WERI-Rb-1 (cell line): ENCODE measurements around the gene ITPR2.

Experiments used
- DNase-seq: peaks from one replicate; pipeline ENCODE4 v3.0.0-alpha.2; 2020
- H3K27ac ChIP-seq: fragments of 250-450 bp; sonication (Bioruptor Pico); 2 replicates; pipeline ENCODE4 v1.5.1; 2020; ENCODE audit warnings: mild to moderate bottlenecking, moderate library complexity
- H3K27me3 ChIP-seq: fragments of 250-450 bp; sonication (Bioruptor Pico); 2 replicates; pipeline ENCODE4 v1.5.1; 2021; ENCODE audit warnings: mild to moderate bottlenecking, low read depth, moderate library complexity; ENCODE audit not compliant: insufficient read depth, severe bottlenecking
- H3K36me3 ChIP-seq: fragments of 250-450 bp; sonication (Bioruptor Pico); 2 replicates; pipeline ENCODE4 v1.5.1; 2020; ENCODE audit warnings: mild to moderate bottlenecking, moderate library complexity
- H3K4me3 ChIP-seq: 2 replicates; pipeline ENCODE4 v1.5.1; 2011; ENCODE audit warnings: low read depth, mild to moderate bottlenecking, control low read depth, low read length
- H3K9me3 ChIP-seq: fragments of 250-450 bp; sonication (Bioruptor Pico); 2 replicates; pipeline ENCODE4 v1.5.1; 2021; ENCODE audit warnings: mild to moderate bottlenecking, moderate library complexity; ENCODE audit not compliant: severe bottlenecking
- TF ChIP-seq, protein P1 (sequence below): IDR thresholded peaks from 2 replicates; pipeline ENCODE4 v1.5.1; 2011; ENCODE audit warnings: low read depth, mild to moderate bottlenecking, control low read depth, inconsistent platforms, low read length

Gene ITPR2

GRCh38 chr12:26614011-26614616 is 218.9 kb downstream of the ITPR2 start:
- no peak overlapping the region for H3K27ac ChIP-seq
- TF ChIP-seq, protein P1, sequence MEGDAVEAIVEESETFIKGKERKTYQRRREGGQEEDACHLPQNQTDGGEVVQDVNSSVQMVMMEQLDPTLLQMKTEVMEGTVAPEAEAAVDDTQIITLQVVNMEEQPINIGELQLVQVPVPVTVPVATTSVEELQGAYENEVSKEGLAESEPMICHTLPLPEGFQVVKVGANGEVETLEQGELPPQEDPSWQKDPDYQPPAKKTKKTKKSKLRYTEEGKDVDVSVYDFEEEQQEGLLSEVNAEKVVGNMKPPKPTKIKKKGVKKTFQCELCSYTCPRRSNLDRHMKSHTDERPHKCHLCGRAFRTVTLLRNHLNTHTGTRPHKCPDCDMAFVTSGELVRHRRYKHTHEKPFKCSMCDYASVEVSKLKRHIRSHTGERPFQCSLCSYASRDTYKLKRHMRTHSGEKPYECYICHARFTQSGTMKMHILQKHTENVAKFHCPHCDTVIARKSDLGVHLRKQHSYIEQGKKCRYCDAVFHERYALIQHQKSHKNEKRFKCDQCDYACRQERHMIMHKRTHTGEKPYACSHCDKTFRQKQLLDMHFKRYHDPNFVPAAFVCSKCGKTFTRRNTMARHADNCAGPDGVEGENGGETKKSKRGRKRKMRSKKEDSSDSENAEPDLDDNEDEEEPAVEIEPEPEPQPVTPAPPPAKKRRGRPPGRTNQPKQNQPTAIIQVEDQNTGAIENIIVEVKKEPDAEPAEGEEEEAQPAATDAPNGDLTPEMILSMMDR, result peak; percentile 78
- H3K27me3 ChIP-seq, result no peaks in the 10 kb centered on the region
- H3K4me3 ChIP-seq, result no peak overlapping the region
- DNase-seq, result peak; percentile 31
- H3K36me3 ChIP-seq, result no peaks in the 10 kb centered on the region
- no peaks in the 10 kb centered on the region for H3K9me3 ChIP-seq

DNA sequence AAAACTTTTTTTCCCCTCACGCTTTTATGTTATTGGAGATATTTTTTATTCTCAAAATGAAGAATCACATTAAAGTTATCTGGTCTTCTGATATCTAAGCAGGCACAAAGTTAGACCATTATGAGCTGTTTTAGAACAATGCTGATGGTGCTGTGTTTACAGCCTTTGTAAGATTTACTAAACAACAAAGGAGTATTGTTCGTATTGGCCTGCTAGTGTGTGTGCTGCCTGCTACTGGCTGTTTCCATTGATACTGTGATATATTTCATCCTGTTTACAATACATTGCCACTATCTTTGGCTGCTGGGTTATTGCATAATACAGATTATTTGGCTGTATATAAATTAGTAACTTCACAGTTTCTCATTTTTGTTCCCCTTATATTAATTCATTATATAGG is 220.8 kb downstream of the ITPR2 start:
- TF ChIP-seq, protein P1, result no peak
- Histone ChIP-seq H3K27me3 (no peaks in the 10 kb centered on the region), H3K9me3 (no peaks in the 10 kb centered on the region), H3K27ac (no peak overlapping the region), H3K36me3 (no peaks in the 10 kb centered on the region), H3K4me3 (no peak overlapping the region)
- no peak for DNase-seq

GRCh38 chr12:26611598-26611997 is 221.4 kb downstream of the ITPR2 start:
- TF ChIP-seq, protein P1, result no peak
- Histone ChIP-seq H3K4me3 (no peak overlapping the region), H3K9me3 (no peaks in the 10 kb centered on the region), H3K27me3 (no peaks in the 10 kb centered on the region), H3K27ac (no peak overlapping the region), H3K36me3 (no peaks in the 10 kb centered on the region)
- no peak for DNase-seq

- Histone ChIP-seq H3K4me3 (no peak overlapping the region), H3K27ac (no peak overlapping the region), H3K9me3 (no peaks in the 10 kb centered on the region), H3K36me3 (no peaks in the 10 kb centered on the region), H3K27me3 (no peaks in the 10 kb centered on the region)
- TF ChIP-seq, protein P1, result no peak
- no peak for DNase-seq
These were observed 222.2 kb downstream of the ITPR2 start for GRCh38 chr12:26610774-26611173.

DNA sequence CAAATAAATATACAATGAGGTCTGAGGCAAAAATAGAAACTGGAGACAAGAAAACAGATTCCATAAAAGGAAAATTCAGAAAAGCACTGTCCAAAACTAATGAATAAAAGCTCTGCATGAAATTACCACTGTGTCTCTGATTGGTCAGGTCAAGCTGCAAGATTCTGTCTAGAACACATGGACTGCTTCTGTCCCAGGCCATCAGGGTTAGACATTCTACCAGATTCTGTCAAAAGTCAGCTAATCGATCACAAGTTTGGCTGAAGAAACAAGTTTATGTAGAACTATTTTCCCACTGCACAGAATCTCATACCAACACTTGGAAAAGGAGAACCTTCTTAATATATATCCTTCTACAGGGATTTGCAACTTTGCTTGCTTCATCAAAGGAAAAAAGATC is 223.0 kb downstream of the ITPR2 start:
- H3K36me3 ChIP-seq, result no peaks in the 10 kb centered on the region
- no peak overlapping the region for H3K4me3 ChIP-seq
- DNase-seq, result no peak
- H3K27ac ChIP-seq, result no peak overlapping the region
- no peaks in the 10 kb centered on the region for H3K9me3 ChIP-seq
- H3K27me3 ChIP-seq, result no peaks in the 10 kb centered on the region
- TF ChIP-seq, protein P1, result no peak

DNA sequence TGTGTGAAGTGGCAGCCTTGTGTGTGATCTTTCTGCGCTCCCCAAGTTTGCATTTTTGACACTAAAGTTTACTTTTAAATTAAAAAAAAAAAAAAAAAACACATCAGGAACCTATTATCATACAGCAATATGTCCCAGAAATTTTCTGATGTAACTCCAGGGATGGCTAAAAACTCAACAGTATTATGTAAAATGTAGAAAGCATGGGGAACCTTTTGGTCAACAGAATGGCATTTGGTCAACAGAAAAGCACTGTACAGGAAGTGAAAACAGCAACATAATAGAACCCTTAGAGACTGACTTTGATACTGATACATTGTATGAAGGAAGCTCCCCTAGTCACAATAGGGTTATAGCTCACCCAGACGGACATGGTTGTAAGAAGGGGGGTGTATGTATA is 224.3 kb downstream of the ITPR2 start:
- no peak overlapping the region for H3K27ac ChIP-seq
- TF ChIP-seq, protein P1, result no peak
- H3K36me3 ChIP-seq, result no peaks in the 10 kb centered on the region

More for the DNA sequence above, 224.3 kb downstream of the ITPR2 start:
- DNase-seq, result no peak
- Histone ChIP-seq H3K4me3 (no peak overlapping the region), H3K27me3 (no peaks in the 10 kb centered on the region), H3K9me3 (no peaks in the 10 kb centered on the region)
